ENCODE data around the gene TEX44.
A peak's percentile ranks its signal among the peaks of the same experiment; 100 is the strongest.

TEX44 gene

DNA sequence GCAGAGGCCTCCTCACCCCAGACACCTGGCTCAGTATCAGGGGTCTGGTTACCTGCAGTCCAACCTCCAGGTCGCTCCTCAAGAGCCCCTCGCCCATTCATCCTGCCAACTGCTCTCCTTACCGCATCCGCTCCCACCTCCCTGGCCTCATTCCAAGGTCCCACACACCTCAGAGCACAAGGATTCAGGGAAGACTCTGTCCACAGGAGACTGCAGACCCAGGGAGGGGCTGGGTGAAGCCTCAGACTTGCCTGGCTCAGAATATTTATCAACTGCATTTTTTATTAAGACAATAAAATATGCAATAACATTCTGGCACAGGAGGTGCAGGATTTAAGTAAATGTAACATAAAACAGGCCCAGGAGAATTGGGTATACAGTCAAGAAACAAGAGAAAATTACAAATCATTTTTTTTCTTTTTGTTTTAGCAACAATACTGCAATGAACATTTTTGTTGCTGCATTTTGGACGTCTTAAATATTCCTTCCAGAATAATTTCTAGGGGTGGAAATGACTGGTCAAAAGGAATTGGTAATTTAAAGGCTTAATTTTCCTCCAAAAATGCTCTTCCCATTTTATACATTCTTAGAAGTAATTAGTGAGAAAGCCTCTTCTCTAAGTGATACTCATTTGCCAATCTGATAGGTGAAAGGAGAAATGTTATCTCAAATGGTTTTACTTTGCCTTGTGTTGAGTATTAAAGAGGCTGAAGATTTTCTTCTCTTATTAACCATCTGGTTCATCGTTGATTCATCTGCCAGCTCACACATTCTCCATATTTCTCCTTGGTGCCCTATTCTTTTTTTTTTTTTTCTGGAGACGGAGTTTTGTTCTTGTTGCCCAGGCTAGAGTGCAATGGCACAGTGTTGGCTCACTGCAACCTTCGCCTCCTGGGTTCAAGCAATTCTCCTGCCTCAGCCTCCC is 42.5 kb downstream of the TEX44 start:
- peak; percentile 84 for DNase-seq

DNA sequence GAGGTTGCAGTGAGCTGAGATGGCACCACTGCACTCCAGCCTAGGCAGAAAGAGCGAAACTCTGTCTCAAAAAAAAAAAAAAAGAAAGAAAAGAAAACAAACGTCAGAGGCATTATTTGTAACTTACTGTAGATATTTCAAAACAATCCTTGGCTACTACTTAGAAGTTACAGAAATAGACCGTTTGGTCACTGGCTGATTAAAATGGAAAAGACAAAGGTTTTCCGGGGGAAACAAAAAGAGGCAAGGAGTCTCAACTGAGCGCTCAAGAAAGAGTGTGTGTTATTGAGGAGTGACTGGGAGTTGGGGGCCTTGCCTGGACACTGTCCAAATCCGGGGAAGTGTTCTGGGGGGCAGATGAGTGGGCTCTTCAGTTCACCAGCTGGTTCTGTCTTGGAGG is 47.6 kb downstream of the TEX44 start:
- no peak for DNase-seq

DNA sequence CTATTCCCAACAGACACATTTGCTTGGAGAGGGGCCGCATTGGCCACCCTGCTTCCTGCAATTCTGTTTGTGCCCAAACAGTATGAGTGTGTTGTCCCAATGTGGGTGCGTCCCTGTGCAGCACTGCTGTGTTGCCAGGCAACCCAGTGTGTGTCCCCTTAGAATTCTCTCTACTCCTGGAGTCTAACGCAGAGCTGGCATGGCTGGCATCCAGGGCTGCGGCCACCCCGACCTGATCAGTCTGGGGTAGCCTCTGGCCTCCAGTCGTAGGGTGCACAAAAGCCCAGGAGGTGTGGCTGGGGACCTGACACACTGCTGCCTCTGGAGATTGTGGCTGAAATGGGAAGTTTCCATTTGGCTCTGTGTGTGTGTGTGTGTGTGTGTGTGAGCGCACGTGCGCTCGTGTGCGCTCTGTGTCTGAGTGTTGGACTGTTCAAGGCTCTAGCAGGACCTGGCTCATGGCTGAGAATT is 48.0 kb downstream of the TEX44 start:
- DNase-seq = peak; percentile 59

DNA sequence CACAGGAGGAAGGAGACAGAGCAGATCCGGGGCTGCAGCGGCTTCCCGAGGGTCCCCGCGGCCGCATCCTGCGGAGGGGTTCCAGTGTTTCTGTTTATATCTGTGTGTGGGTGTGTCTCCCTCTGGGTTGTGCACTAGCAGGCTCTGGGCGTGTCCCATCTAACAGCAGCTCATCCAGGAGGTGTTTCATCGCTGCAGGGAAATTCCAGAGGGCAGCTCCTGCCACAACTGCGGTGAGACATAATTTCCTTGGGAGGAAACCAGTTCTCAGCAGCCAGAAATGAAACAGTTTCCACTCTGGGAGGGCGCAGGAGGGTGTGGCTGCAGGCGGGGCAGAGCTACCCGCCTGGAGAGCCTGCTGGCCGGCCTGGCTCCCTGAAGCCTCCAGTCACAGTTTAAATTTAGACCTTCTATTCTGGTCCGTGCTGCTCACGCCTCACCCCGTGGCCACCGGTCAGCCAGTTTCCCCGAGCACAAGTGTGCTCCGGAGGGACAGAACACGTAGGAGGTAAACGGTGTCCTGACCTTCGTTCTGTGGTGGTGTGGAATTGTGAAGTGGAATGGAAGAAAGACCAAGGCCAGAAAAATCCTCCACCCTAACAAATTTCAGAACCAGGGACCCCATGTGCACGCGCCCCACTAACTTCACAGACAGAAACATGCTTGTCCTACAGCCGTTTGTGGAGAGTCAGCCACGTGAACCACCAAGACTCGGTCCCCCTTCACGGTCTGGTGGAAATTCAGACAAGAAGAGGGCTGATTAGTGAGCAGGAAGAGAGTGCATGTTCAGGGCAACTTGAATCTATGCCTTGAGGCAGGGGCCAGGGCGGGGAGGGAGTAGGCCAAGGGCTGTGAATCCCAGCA is 50.2 kb downstream of the TEX44 start:
- no peak for DNase-seq

DNA sequence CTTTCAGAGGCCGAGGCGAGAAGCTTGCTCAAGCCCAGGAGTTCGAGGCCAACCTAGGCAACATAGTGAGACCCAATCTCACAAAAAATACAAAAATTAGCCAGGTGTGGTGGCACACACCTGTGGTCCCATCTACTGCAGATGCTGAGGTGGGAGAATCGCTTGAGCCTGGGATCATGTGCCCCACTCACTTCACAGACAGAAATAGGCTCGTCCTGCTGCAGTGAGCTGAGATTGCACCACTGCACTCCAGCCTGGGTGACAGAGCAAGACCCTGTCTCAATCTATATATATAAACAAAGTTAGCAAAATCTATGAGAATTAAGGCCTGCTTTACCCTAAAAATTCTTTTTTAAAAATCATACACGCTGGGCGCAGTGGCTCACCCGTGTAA is 50.8 kb downstream of the TEX44 start:
- DNase-seq = no peak
